ENCODE data around the gene CALCR.

- TF ChIP-seq POLR2A (IDR thresholded peaks at IDR 0.05; ENCODE audit: low read depth, low read length) (no peak), POLR2AphosphoS5 (IDR thresholded peaks at IDR 0.05; ENCODE audit: low read depth, low read length) (no peak)
Observed at GRCh38 chr7:93620057-93620456, 45.5 kb upstream of the CALCR start.
